AG04450 (cell line): ENCODE measurements around the gene ZACN. TPM values are rescaled to one million over a fixed set of nuclear protein-coding genes. Genes with fewer than 3 reads are reported as not detected.

Experiments used
- CTCF ChIA-PET: fragments of 300-600, 350-600 bp; formaldehyde crosslinking; extraction: SDS; loops from one replicate; lab custom pipeline; 2022; ENCODE audit warnings: antibody characterized with exemption, inconsistent platforms; lab: Charles Lee
- POLR2A ChIA-PET: fragments of 350-600 bp; formaldehyde crosslinking; extraction: SDS; loops from one replicate; lab custom pipeline; 2021; ENCODE audit warnings: antibody characterized with exemption, inconsistent platforms; lab: Yijun Ruan, JAX
- DNase-seq: peaks from one replicate; pipeline ENCODE4 v3.0.0-alpha.2; 2011; ENCODE audit warnings: low read depth, low spot score
- H3K27ac ChIP-seq: one replicate; pipeline ENCODE4 v1.5.1; 2012; ENCODE audit warnings: low read depth, low read length, control low read depth
- H3K27me3 ChIP-seq: one replicate; pipeline ENCODE4 v1.6.0; 2012; ENCODE audit warnings: low read length; ENCODE audit not compliant: control insufficient read depth, insufficient read depth
- H3K4me3 ChIP-seq: 2 replicates; pipeline ENCODE4 v1.5.1; 2011; ENCODE audit warnings: mild to moderate bottlenecking, low read depth, low read length, control low read depth
- H3K9me3 ChIP-seq: 2 replicates; pipeline ENCODE4 v1.5.1; 2012; ENCODE audit warnings: low read length; ENCODE audit not compliant: control insufficient read depth, insufficient read depth
- CTCF ChIP-seq: IDR thresholded peaks from 2 replicates; pipeline ENCODE4 v1.5.1; 2011; ENCODE audit warnings: low read depth, low read length, control low read depth, inconsistent platforms
- polyA plus RNA-seq: library from polyadenylated mRNA; depleted of rRNA; stranded (reverse); fragments of >200 nt; gene quantifications from 2 replicates; pipeline ENCODE4 v1.2.3, GENCODE V29; 2011

The ZACN gene
- polyA plus RNA-seq, 1 experiment: not detected

DNA sequence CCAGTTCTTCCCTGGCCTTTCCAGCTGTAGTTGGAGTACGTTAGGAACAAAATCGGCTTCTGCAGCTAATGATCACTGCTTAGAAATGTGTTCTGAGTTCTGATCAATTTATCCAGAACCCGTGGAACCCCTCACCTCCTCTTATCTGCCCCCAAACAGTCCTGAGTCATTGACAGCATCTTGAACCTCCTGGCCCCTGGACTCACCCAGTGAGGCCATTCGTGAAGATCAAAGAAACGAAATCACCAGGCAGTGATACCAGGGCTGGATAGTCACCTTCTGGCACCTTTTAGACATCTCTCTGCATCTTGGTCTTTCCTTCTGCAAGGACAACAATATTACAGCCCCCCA is 41.7 kb downstream of the ZACN start:
- Histone ChIP-seq H3K4me3 (no peak overlapping the region), H3K9me3 (no peaks in the 10 kb centered on the region), H3K27me3 (no peaks in the 10 kb centered on the region), H3K27ac (no peak overlapping the region)
- no peak for DNase-seq
- TF ChIP-seq CTCF: no peak
- CTCF ChIA-PET: interaction anchor here (0.9 to 7.5 kb wide), 4 partner anchors 11 to 164 kb away, joined by 3 to 92 read pairs (median 5); no protein-coding TSS in a partner anchor
- POLR2A ChIA-PET: no interaction called here

DNA sequence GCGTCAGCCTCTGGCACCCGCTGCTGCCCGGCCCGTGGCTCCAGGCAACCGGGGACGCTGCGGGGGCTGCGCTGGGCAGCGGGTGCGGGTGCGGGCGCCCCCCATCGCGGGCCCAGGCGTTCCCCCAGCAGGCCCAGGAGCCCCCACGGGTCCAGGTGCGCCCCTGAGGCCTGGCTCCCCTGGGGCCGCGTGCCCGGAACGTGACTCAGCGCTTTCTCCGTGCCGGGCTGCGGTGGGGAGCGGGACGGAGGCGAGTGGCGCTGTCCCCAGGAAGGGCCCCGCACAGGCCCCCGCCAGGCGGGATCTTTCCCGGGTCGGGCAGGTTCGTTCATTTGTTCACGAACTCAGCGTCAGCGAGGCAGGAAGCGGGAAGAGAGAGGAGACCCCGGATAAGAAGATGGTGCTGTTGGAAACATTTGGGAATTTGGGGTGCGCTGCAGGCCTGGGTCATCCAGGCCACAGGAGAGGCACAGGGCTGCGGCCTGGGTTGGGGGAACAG is 43.0 kb downstream of the ZACN start:
- Histone ChIP-seq H3K9me3 (no peaks in the 10 kb centered on the region), H3K27ac (no peak overlapping the region), H3K4me3 (no peak overlapping the region), H3K27me3 (peaks cover 5% of the 10 kb centered on the region)
- CTCF ChIA-PET: interaction anchor here (0.6 to 7.5 kb wide), 16 partner anchors 10 to 339 kb away, joined by 3 to 92 read pairs (median 3); partner anchors contain the start of gene GALR2
- TF ChIP-seq CTCF: no peak
- POLR2A ChIA-PET: interaction anchor here (1.0 kb wide), 1 partner anchor 157 kb away, joined by 3 read pairs; no protein-coding TSS in a partner anchor
- no peak for DNase-seq

DNA sequence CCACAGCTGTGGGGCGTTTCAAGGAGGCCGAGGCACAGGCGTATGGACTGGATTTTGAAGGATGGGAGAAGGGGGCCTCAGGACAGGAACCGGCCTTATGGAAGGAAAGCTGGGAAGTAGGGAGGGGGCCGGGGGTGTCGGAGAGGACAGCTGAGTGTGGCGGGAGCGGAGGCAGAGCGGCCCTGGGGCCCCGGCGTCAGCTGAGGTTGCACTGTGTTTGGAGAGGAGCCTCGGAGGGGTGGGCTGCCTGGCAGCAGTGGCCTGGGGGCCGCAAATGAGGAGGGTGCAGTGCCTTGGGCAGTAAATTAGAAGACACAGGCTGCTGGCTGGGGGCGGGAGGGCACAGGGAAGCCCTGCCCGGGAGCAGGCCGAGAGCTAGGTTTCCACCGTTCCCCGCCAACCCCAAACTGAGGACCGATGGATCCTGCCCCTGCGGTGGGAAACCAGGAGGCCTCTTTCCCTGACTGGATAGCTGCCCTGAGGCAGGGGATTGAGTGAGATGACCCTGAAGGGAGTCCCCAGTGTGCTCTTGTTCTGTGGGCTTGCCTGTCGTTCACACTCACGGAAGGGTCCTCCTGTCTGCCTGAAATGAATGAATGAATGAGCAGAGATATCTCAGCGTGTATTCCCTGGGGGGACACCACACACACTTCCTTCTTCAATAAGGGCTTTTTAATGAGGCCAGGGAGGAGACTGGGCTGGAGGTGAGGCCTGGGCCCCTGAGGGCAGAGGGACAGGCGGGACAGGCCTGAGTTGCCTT is 43.6 kb downstream of the ZACN start:
- H3K27ac ChIP-seq: no peak overlapping the region

GRCh38 chr17:76123191-76123499 is 44.2 kb downstream of the ZACN start:
- no peak for TF ChIP-seq CTCF
- Histone ChIP-seq H3K27me3 (peaks cover 8% of the 10 kb centered on the region), H3K9me3 (no peaks in the 10 kb centered on the region), H3K27ac (no peak overlapping the region), H3K4me3 (no peak overlapping the region)
- POLR2A ChIA-PET: interaction anchor here (0.7 to 0.8 kb wide), 3 partner anchors 140 to 269 kb away, joined by 5 to 10 read pairs (median 10); no protein-coding TSS in a partner anchor
- no peak for DNase-seq
- CTCF ChIA-PET: interaction anchor here (0.5 to 7.5 kb wide), 6 partner anchors 10 to 175 kb away, joined by 3 to 92 read pairs (median 4); no protein-coding TSS in a partner anchor

More for the DNA sequence above, 43.6 kb downstream of the ZACN start:
- Histone ChIP-seq H3K27me3 (peaks cover 8% of the 10 kb centered on the region), H3K9me3 (no peaks in the 10 kb centered on the region), H3K4me3 (no peak overlapping the region)
- POLR2A ChIA-PET: interaction anchor here (0.7 to 0.8 kb wide), 2 partner anchors 157 to 269 kb away, joined by 5 to 10 read pairs; no protein-coding TSS in a partner anchor
- TF ChIP-seq CTCF: no peak
- CTCF ChIA-PET: interaction anchor here (0.5 to 7.5 kb wide), 7 partner anchors 28 to 340 kb away, joined by 3 to 92 read pairs (median 4); no protein-coding TSS in a partner anchor
- DNase-seq: no peak
